RWPE2 (cell line): ENCODE data around the gene DNAJC1.

Experiments used
- ATAC-seq: fragments of 200-7000 bp; cut with Tn5 transposase; 3 replicates; pipeline ENCODE4 v1.9.1; 2021; ENCODE audit warnings: low read depth
- DNase-seq: peaks from one replicate; pipeline ENCODE4 v3.0.0-alpha.2; 2020; ENCODE audit warnings: low spot score
- H3K27ac ChIP-seq: fragments of 450-650 bp; 2 replicates; pipeline ENCODE4 v1.5.1; 2017; ENCODE audit warnings: mild to moderate bottlenecking; ENCODE audit not compliant: poor library complexity, severe bottlenecking
- H3K27me3 ChIP-seq: fragments of 250-450 bp; sonication (Bioruptor Pico); 2 replicates; pipeline ENCODE4 v1.5.1; 2021; ENCODE audit warnings: mild to moderate bottlenecking, moderate library complexity; ENCODE audit not compliant: insufficient read depth, poor library complexity, severe bottlenecking
- H3K36me3 ChIP-seq: fragments of 250-450 bp; sonication (Bioruptor Pico); 2 replicates; pipeline ENCODE4 v1.5.1; 2020; ENCODE audit warnings: low read depth, mild to moderate bottlenecking, moderate library complexity
- H3K4me1 ChIP-seq: fragments of 250-450 bp; sonication (Bioruptor Pico); 2 replicates; pipeline ENCODE4 v1.5.1; 2021; ENCODE audit warnings: mild to moderate bottlenecking, moderate library complexity; ENCODE audit not compliant: insufficient read depth, poor library complexity, severe bottlenecking
- H3K4me3 ChIP-seq: fragments of 250-450 bp; sonication (Bioruptor Pico); 2 replicates; pipeline ENCODE4 v1.5.1; 2021; ENCODE audit warnings: mild to moderate bottlenecking, moderate library complexity; ENCODE audit not compliant: severe bottlenecking
- H3K9me3 ChIP-seq: fragments of 250-450 bp; sonication (Bioruptor Pico); 2 replicates; pipeline ENCODE4 v1.5.1; 2021; ENCODE audit warnings: mild to moderate bottlenecking, moderate library complexity; ENCODE audit not compliant: severe bottlenecking
- CTCF ChIP-seq: fragments of 450-650 bp; IDR thresholded peaks from one replicate; pipeline ENCODE4 v1.5.1; 2017; ENCODE audit warnings: mild to moderate bottlenecking, moderate library complexity; ENCODE audit not compliant: poor library complexity, severe bottlenecking

DNAJC1 gene

GRCh38 chr10:21981118-21981517 lies 22.4 kb downstream of the DNAJC1 start:
- Histone ChIP-seq H3K4me1 (peaks cover 12% of the 10 kb centered on the region), H3K9me3 (no peaks in the 10 kb centered on the region), H3K27ac (no peak overlapping the region), H3K36me3 (no peaks in the 10 kb centered on the region), H3K27me3 (no peaks in the 10 kb centered on the region), H3K4me3 (no peak overlapping the region)
- DNase-seq (no peak), ATAC-seq (no peak)
- no peak for TF ChIP-seq CTCF

GRCh38 chr10:21980691-21981090 lies 22.8 kb downstream of the DNAJC1 start:
- Histone ChIP-seq H3K27me3 (no peaks in the 10 kb centered on the region), H3K4me3 (no peak overlapping the region), H3K36me3 (no peaks in the 10 kb centered on the region), H3K4me1 (peaks cover 12% of the 10 kb centered on the region), H3K9me3 (peaks cover 2% of the 10 kb centered on the region), H3K27ac (no peak overlapping the region)
- DNase-seq = no peak
- no peak for ATAC-seq
- TF ChIP-seq CTCF = no peak

GRCh38 chr10:21978191-21978862 lies 25.2 kb downstream of the DNAJC1 start:
- ATAC-seq (peak; percentile 40; the same call in 1 of the 3 replicates), DNase-seq (no peak)
- Histone ChIP-seq H3K36me3 (no peaks in the 10 kb centered on the region), H3K27me3 (no peaks in the 10 kb centered on the region), H3K9me3 (peaks cover 2% of the 10 kb centered on the region), H3K4me1 (peaks cover 12% of the 10 kb centered on the region), H3K4me3 (no peak overlapping the region), H3K27ac (no peak overlapping the region)
- TF ChIP-seq CTCF = no peak

GRCh38 chr10:21976739-21977138 lies 26.8 kb downstream of the DNAJC1 start:
- H3K9me3 ChIP-seq = peaks cover 2% of the 10 kb centered on the region
- H3K27ac ChIP-seq = no peak overlapping the region
- H3K36me3 ChIP-seq = no peaks in the 10 kb centered on the region
- H3K27me3 ChIP-seq = no peaks in the 10 kb centered on the region
- ATAC-seq (no peak), DNase-seq (no peak)
- no peak for TF ChIP-seq CTCF
- peaks cover 12% of the 10 kb centered on the region for H3K4me1 ChIP-seq
- no peak overlapping the region for H3K4me3 ChIP-seq

GRCh38 chr10:21976280-21976679 lies 27.2 kb downstream of the DNAJC1 start:
- peaks cover 2% of the 10 kb centered on the region for H3K9me3 ChIP-seq

More at GRCh38 chr10:21976280-21976679, 27.2 kb downstream of the DNAJC1 start:
- TF ChIP-seq CTCF = no peak
- no peak for ATAC-seq
- H3K4me1 ChIP-seq = peaks cover 12% of the 10 kb centered on the region
- no peak overlapping the region for H3K4me3 ChIP-seq
- H3K36me3 ChIP-seq = no peaks in the 10 kb centered on the region
- no peak for DNase-seq
- no peaks in the 10 kb centered on the region for H3K27me3 ChIP-seq
- H3K27ac ChIP-seq = no peak overlapping the region
